ENCODE measurements around the gene ASTN2. TPM values are rescaled to one million over a fixed set of nuclear protein-coding genes. Genes with fewer than 3 reads are reported as not detected.

ASTN2 gene
- total and polyA plus RNA-seq, 3 donors from 2014 or later = 55.7 to 157 (median 117) TPM

DNA sequence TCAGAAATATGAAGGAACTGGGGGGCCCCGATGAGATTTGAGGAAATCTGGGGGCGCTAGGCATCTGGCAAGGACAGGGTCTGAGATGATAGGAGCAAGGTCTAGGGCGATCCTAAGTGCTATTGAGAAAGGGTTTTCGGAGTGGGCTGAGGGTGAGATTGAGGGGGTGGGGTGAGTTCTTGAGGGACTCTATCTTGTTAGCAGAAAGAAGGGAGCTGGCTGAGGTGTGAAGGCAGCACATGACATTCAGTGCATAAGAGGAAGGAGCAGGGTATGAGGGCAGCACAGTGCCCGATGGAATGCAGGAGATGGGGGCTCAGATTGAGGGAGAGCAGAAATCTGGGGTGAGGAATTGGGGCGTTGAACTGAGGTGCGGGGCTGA, 727.1 kb downstream of the ASTN2 start:
- Histone ChIP-seq H3K27me3 (no peaks in the 10 kb centered on the region), H3K9me3 (no peaks in the 10 kb centered on the region), H3K4me1 (no peaks in the 10 kb centered on the region), H3K4me3 (peak overlapping the region; percentile 82 to 84), H3K36me3 (ENCODE audit: low read depth, missing control alignments) (no peaks in the 10 kb centered on the region), H3K27ac (peak overlapping the region in 1 of 2 donors; percentile 78)
- TF ChIP-seq POLR2A (IDR thresholded peaks at IDR 0.05) = no peak
- TF ChIP-seq, protein P1, sequence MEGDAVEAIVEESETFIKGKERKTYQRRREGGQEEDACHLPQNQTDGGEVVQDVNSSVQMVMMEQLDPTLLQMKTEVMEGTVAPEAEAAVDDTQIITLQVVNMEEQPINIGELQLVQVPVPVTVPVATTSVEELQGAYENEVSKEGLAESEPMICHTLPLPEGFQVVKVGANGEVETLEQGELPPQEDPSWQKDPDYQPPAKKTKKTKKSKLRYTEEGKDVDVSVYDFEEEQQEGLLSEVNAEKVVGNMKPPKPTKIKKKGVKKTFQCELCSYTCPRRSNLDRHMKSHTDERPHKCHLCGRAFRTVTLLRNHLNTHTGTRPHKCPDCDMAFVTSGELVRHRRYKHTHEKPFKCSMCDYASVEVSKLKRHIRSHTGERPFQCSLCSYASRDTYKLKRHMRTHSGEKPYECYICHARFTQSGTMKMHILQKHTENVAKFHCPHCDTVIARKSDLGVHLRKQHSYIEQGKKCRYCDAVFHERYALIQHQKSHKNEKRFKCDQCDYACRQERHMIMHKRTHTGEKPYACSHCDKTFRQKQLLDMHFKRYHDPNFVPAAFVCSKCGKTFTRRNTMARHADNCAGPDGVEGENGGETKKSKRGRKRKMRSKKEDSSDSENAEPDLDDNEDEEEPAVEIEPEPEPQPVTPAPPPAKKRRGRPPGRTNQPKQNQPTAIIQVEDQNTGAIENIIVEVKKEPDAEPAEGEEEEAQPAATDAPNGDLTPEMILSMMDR (IDR thresholded peaks at IDR 0.05) = no peak
- intact Hi-C loops (cut with DNase I; ENCODE audit: low total_unique reads) = no loop called here
- 7 to 23% methylated on average over 7 of the region's 7 CpGs for WGBS, 2 donors
- no peak for DNase-seq

DNA sequence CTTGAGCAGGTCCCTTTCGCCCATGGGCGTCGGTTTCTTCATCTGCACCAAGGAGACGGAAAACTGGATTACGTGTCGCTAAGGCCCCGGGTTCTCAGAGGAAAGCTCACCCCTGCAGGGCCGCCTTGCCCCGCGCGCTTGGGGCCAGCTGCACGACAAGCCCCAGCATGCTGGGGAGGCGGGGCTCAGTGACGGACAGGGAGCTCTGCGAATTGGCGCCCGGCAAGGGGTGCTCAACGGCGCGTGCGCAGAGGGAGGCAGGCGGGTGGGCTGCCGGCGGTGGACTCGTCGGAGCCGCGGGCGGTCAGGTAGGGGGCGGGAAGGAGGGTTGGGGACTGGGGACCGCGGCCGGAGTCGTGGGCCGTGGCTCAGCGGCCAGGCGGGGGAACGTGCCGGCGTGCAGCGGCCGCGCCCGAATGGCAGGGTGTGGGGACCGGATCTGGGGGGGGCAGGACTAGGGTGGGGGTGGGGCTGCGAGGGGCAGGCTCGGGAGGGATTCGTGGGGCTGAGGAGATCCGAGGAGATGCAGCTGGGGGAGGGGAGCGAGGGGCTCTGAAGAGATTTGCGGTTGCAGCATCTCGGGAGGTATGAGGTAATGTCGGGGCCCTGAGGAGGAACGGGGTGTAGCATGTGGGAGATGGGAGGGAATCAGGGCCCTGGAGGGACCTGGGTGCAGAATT, 727.6 kb downstream of the ASTN2 start, which contains the start of gene TRIM32:
Gene TRIM32, plus strand, starts transcription at position 232 of the 680 bp plus-strand sequence. CDS start 10,438 bp downstream, outside the sequence.
- WGBS, 2 donors = 4 to 5% methylated on average over 16 to 54 of the region's 54 CpGs
- intact Hi-C loops (cut with DNase I; ENCODE audit: low total_unique reads) = no loop called here
- H3K9me3 ChIP-seq = no peaks in the 10 kb centered on the region

GRCh38 chr9:116686693-116687073, 728.2 kb downstream of the ASTN2 start:
- no peak for TF ChIP-seq POLR2A (IDR thresholded peaks at IDR 0.05)
- TF ChIP-seq, protein P1 (IDR thresholded peaks at IDR 0.05) = no peak
- Histone ChIP-seq H3K4me1 (no peaks in the 10 kb centered on the region), H3K9me3 (no peaks in the 10 kb centered on the region), H3K4me3 (peak overlapping the region; percentile 82 to 84), H3K27me3 (no peaks in the 10 kb centered on the region), H3K27ac (peak overlapping the region in 1 of 2 donors; percentile 78), H3K36me3 (ENCODE audit: low read depth, missing control alignments) (no peaks in the 10 kb centered on the region)
- WGBS, 2 donors = 8 to 29% methylated on average over 6 to 7 of the region's 7 CpGs
- intact Hi-C loops (cut with DNase I; ENCODE audit: low total_unique reads) = no loop called here
- no peak for DNase-seq

More for the DNA sequence above, 727.6 kb downstream of the ASTN2 start, which contains the start of gene TRIM32:
- Histone ChIP-seq H3K27ac (peak within 1 kb of the TSS; percentile 78 to 81), H3K36me3 (ENCODE audit: low read depth, missing control alignments) (no peaks in the 10 kb centered on the region), H3K27me3 (no peaks in the 10 kb centered on the region), H3K4me1 (no peaks in the 10 kb centered on the region), H3K4me3 (peak within 1 kb of the TSS; percentile 82 to 84)
- TF ChIP-seq POLR2A (IDR thresholded peaks at IDR 0.05) = no peak
- TF ChIP-seq, protein P1 (IDR thresholded peaks at IDR 0.05) = no peak
- peak; percentile 92 for DNase-seq

- no peak overlapping the region for H3K4me3 ChIP-seq
- TF ChIP-seq, protein P1 (IDR thresholded peaks at IDR 0.05) = no peak
- no peak for TF ChIP-seq POLR2A (IDR thresholded peaks at IDR 0.05)
- no peaks in the 10 kb centered on the region for H3K27me3 ChIP-seq
- intact Hi-C loops (cut with DNase I; ENCODE audit: low total_unique reads) = no loop called here
- no peak overlapping the region for H3K27ac ChIP-seq
- no peak for DNase-seq
- H3K9me3 ChIP-seq = no peaks in the 10 kb centered on the region
- H3K36me3 ChIP-seq (ENCODE audit: low read depth, missing control alignments) = no peaks in the 10 kb centered on the region
- H3K4me1 ChIP-seq = no peaks in the 10 kb centered on the region
These were observed 728.7 kb downstream of the ASTN2 start for GRCh38 chr9:116686135-116686534.

- H3K4me3 ChIP-seq = no peak overlapping the region
- WGBS, 2 donors = 81 to 87% methylated on average over 4 of the region's 4 CpGs
- no peaks in the 10 kb centered on the region for H3K27me3 ChIP-seq
- H3K36me3 ChIP-seq (ENCODE audit: low read depth, missing control alignments) = no peaks in the 10 kb centered on the region
- TF ChIP-seq, protein P1 (IDR thresholded peaks at IDR 0.05) = no peak
- TF ChIP-seq POLR2A (IDR thresholded peaks at IDR 0.05) = no peak
- no peaks in the 10 kb centered on the region for H3K9me3 ChIP-seq
- H3K4me1 ChIP-seq = no peaks in the 10 kb centered on the region
- intact Hi-C loops (cut with DNase I; ENCODE audit: low total_unique reads) = no loop called here
- no peak for DNase-seq
- H3K27ac ChIP-seq = no peak overlapping the region
These were observed 729.7 kb downstream of the ASTN2 start for GRCh38 chr9:116685166-116685565.

Measured in testis (tissue), 3 donors.